Measurements from ENCODE around the gene ZBTB7B. TPM values are rescaled to one million over a fixed set of nuclear protein-coding genes. Genes with fewer than 3 reads are reported as not detected.
A peak's percentile ranks its signal among the peaks of the same experiment; 100 is the strongest.

The ZBTB7B gene
- total and polyA plus RNA-seq, 9 of the 15 experiments (the other 6 are each of a cell fraction or from before 2014, with no cell fraction given), result 0.04 to 46.5 (median 15.2) TPM

GRCh38 chr1:154961207-154962155 is 41.1 kb upstream of the ZBTB7B start, which contains the start of gene PYGO2 (continued):
- TF ChIP-seq ZNF449 (CRISPR knock-in tag; IDR thresholded peaks at IDR 0.05) (no peak), ZNF717 (CRISPR knock-in tag; IDR thresholded peaks at IDR 0.05) (no peak), HOMEZ (CRISPR knock-in tag; IDR thresholded peaks at IDR 0.05) (no peak), FOXJ3 (CRISPR knock-in tag; IDR thresholded peaks at IDR 0.05) (no peak), BHLHE40 (IDR thresholded peaks at IDR 0.05; ENCODE audit: low read length) (peak; percentile 76), MBD1 (CRISPR knock-in tag; IDR thresholded peaks at IDR 0.05) (no peak), TAF9B (IDR thresholded peaks at IDR 0.05; ENCODE audit: partially characterized antibody) (no peak), TSHZ1 (CRISPR knock-in tag; IDR thresholded peaks at IDR 0.05) (no peak), LARP7 (IDR thresholded peaks at IDR 0.05) (no peak), ZBTB7A (IDR thresholded peaks at IDR 0.05; ENCODE audit: borderline replicate concordance, control insufficient read depth, low read depth, low read length) (peak; percentile 93)
- TF ChIP-seq, protein P1, sequence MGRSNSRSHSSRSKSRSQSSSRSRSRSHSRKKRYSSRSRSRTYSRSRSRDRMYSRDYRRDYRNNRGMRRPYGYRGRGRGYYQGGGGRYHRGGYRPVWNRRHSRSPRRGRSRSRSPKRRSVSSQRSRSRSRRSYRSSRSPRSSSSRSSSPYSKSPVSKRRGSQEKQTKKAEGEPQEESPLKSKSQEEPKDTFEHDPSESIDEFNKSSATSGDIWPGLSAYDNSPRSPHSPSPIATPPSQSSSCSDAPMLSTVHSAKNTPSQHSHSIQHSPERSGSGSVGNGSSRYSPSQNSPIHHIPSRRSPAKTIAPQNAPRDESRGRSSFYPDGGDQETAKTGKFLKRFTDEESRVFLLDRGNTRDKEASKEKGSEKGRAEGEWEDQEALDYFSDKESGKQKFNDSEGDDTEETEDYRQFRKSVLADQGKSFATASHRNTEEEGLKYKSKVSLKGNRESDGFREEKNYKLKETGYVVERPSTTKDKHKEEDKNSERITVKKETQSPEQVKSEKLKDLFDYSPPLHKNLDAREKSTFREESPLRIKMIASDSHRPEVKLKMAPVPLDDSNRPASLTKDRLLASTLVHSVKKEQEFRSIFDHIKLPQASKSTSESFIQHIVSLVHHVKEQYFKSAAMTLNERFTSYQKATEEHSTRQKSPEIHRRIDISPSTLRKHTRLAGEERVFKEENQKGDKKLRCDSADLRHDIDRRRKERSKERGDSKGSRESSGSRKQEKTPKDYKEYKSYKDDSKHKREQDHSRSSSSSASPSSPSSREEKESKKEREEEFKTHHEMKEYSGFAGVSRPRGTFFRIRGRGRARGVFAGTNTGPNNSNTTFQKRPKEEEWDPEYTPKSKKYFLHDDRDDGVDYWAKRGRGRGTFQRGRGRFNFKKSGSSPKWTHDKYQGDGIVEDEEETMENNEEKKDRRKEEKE (IDR thresholded peaks at IDR 0.05; ENCODE audit: borderline replicate concordance in 1 of 2, control insufficient read depth in 1 of 2, low read depth in 2 of 2, low read length in 1 of 2), result peak in 1 of 2 experiments; percentile 87; a peak in 2 of 4 replicates
- TF ChIP-seq, protein P2, sequence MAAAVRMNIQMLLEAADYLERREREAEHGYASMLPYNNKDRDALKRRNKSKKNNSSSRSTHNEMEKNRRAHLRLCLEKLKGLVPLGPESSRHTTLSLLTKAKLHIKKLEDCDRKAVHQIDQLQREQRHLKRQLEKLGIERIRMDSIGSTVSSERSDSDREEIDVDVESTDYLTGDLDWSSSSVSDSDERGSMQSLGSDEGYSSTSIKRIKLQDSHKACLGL (CRISPR knock-in tag; IDR thresholded peaks at IDR 0.05; ENCODE audit: borderline replicate concordance, poor library complexity, severe bottlenecking), result no peak

Measured in K562 (cell line).